Loucy (cell line): ENCODE data around the gene RASSF4.

Experiments used
- H2AFZ ChIP-seq: fragments of 200-600 bp; sonication (generic); 2 replicates; pipeline ENCODE4 v1.6.0; 2016; ENCODE audit warnings: antibody characterized with exemption, mild to moderate bottlenecking, low read length, moderate library complexity
- H3F3A ChIP-seq: fragments of 200-600 bp; 2 replicates; pipeline ENCODE4 v1.6.0; 2016; ENCODE audit warnings: antibody characterized with exemption, low read depth, mild to moderate bottlenecking
- H3K27me3 ChIP-seq: fragments of 200-600 bp; sonication (generic); 2 replicates; pipeline ENCODE4 v1.6.1; 2014; ENCODE audit warnings: low read length, mild to moderate bottlenecking; ENCODE audit not compliant: insufficient read depth, poor library complexity, severe bottlenecking
- H3K36me3 ChIP-seq: fragments of 200-600 bp; sonication (generic); 2 replicates; pipeline ENCODE4 v1.6.1; 2016; ENCODE audit warnings: low read length; ENCODE audit not compliant: insufficient read depth
- H3K4me1 ChIP-seq: fragments of 200-600 bp; sonication (generic); 2 replicates; pipeline ENCODE4 v1.5.1; 2014; ENCODE audit warnings: low read length, mild to moderate bottlenecking; ENCODE audit not compliant: insufficient read depth, poor library complexity, severe bottlenecking
- H3K4me2 ChIP-seq: fragments of 200-600 bp; sonication (generic); 2 replicates; pipeline ENCODE4 v1.6.0; 2014; ENCODE audit warnings: antibody characterized with exemption, low read length, low read depth, mild to moderate bottlenecking; ENCODE audit not compliant: poor library complexity, severe bottlenecking
- H3K4me3 ChIP-seq: fragments of 200-600 bp; sonication (generic); 2 replicates; pipeline ENCODE4 v1.5.1; 2014; ENCODE audit warnings: low read length, mild to moderate bottlenecking, mixed read lengths; ENCODE audit not compliant: poor library complexity, severe bottlenecking
- H3K79me2 ChIP-seq: fragments of 200-600 bp; sonication (generic); 2 replicates; pipeline ENCODE4 v1.6.1; 2014; ENCODE audit warnings: low read length; ENCODE audit not compliant: insufficient read depth
- H3K9ac ChIP-seq: fragments of 200-600 bp; sonication (generic); 2 replicates; pipeline ENCODE4 v1.6.0; 2014; ENCODE audit warnings: mild to moderate bottlenecking, low read depth, low read length, moderate library complexity; ENCODE audit not compliant: poor library complexity, severe bottlenecking
- H3K9me2 ChIP-seq: fragments of 200-600 bp; sonication (generic); replicated peaks from 2 replicates; pipeline ENCODE4 v1.6.1; 2016; ENCODE audit warnings: low read depth, low read length, mixed read lengths
- H3K9me3 ChIP-seq: fragments of 200-600 bp; sonication (generic); 2 replicates; pipeline ENCODE4 v1.6.1; 2014; ENCODE audit warnings: mild to moderate bottlenecking, antibody characterized with exemption, low read length, low read depth; ENCODE audit not compliant: insufficient read depth
- H4K20me1 ChIP-seq: fragments of 200-600 bp; sonication (generic); 2 replicates; pipeline ENCODE4 v1.6.0; 2014; ENCODE audit warnings: antibody characterized with exemption, low read length, mild to moderate bottlenecking; ENCODE audit not compliant: insufficient read depth, poor library complexity, severe bottlenecking
- EZH2phosphoT487 ChIP-seq: fragments of 200-600 bp; IDR thresholded peaks from 2 replicates; pipeline ENCODE4 v1.6.1; 2018; ENCODE audit warnings: antibody characterized with exemption, mild to moderate bottlenecking, moderate library complexity, borderline replicate concordance
- TF ChIP-seq, protein P1 (sequence below): fragments of 200-600 bp; sonication (generic); conservative IDR thresholded peaks from 2 replicates; pipeline ENCODE4 v1.5.1; 2014; ENCODE audit warnings: mild to moderate bottlenecking, antibody characterized with exemption, low read length

Gene RASSF4

DNA sequence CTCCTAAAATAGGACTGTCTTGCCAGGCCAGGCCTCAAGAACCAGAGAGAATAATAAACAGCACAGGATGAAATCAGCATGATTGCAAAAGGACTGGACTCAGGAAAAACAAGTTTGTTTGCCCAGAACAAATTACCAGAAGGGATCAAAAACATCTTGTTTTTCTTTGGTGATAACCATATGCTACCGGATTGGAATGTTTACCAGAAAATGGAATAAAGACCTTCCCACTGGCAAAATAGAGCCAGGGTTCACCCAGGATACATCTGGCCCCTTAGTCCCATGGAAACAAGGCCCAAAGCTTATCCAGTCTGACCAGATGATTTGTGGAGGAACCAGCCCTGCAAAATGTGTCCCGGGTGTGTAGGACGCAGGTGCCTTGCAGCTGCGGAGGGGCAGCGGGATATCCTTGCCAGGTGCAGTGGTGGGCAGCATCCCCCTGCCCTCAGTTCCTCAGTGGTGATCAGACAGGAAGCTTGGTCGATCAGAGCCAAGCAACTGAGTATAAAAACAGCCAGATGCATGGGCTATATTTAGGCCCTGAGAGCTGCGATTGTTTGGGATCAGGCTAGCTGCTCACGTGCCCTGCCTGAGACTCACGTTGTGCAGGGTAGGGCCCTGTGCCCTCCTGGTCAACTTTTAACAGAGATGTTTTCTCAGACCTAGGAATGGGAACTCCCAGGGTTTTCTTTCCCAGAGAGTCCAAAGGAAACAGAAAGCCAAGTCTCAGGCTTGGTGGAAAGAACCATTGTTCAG lies 36.5 kb downstream of the RASSF4 start:
- H3K9me2 ChIP-seq, result no peaks in the 10 kb centered on the region
- TF ChIP-seq, protein P1, sequence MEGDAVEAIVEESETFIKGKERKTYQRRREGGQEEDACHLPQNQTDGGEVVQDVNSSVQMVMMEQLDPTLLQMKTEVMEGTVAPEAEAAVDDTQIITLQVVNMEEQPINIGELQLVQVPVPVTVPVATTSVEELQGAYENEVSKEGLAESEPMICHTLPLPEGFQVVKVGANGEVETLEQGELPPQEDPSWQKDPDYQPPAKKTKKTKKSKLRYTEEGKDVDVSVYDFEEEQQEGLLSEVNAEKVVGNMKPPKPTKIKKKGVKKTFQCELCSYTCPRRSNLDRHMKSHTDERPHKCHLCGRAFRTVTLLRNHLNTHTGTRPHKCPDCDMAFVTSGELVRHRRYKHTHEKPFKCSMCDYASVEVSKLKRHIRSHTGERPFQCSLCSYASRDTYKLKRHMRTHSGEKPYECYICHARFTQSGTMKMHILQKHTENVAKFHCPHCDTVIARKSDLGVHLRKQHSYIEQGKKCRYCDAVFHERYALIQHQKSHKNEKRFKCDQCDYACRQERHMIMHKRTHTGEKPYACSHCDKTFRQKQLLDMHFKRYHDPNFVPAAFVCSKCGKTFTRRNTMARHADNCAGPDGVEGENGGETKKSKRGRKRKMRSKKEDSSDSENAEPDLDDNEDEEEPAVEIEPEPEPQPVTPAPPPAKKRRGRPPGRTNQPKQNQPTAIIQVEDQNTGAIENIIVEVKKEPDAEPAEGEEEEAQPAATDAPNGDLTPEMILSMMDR, result no peak
- TF ChIP-seq EZH2phosphoT487, result no peak
- H3K4me3 ChIP-seq, result peak overlapping the region; percentile 49
- H3K9ac ChIP-seq, result peak overlapping the region; percentile 71
- H3K4me1 ChIP-seq, result peaks cover 70% of the 10 kb centered on the region
- no peaks in the 10 kb centered on the region for H3K9me3 ChIP-seq
- H3K4me2 ChIP-seq, result peak overlapping the region; percentile 74
- no peaks in the 10 kb centered on the region for H3K27me3 ChIP-seq
- H3K79me2 ChIP-seq, result peaks cover 30% of the 10 kb centered on the region
- H2AFZ ChIP-seq, result no peak overlapping the region
- H3K36me3 ChIP-seq, result no peaks in the 10 kb centered on the region
- H4K20me1 ChIP-seq, result no peaks in the 10 kb centered on the region
- peaks cover 18% of the 10 kb centered on the region; the same call in 1 of the 2 replicates for H3F3A ChIP-seq

GRCh38 chr10:44997105-44997748 lies 37.6 kb downstream of the RASSF4 start:
- no peak overlapping the region for H2AFZ ChIP-seq
- H4K20me1 ChIP-seq, result peaks cover 8% of the 10 kb centered on the region
- no peaks in the 10 kb centered on the region for H3K9me2 ChIP-seq
- H3K4me2 ChIP-seq, result peak overlapping the region; percentile 74
- H3F3A ChIP-seq, result peaks cover 20% of the 10 kb centered on the region; the same call in 1 of the 2 replicates
- peaks cover 2% of the 10 kb centered on the region for H3K9me3 ChIP-seq
- H3K27me3 ChIP-seq, result no peaks in the 10 kb centered on the region
- no peak for TF ChIP-seq EZH2phosphoT487
- TF ChIP-seq, protein P1, result no peak
- peaks cover 4% of the 10 kb centered on the region; the same call in 1 of the 2 replicates for H3K36me3 ChIP-seq
- peaks cover 41% of the 10 kb centered on the region for H3K79me2 ChIP-seq
- H3K9ac ChIP-seq, result peak overlapping the region; percentile 92
- peaks cover 77% of the 10 kb centered on the region for H3K4me1 ChIP-seq
- H3K4me3 ChIP-seq, result peak overlapping the region; percentile 49

GRCh38 chr10:44998146-44998631 lies 38.6 kb downstream of the RASSF4 start:
- no peak overlapping the region for H3K4me3 ChIP-seq
- no peaks in the 10 kb centered on the region for H3K9me2 ChIP-seq
- H2AFZ ChIP-seq, result no peak overlapping the region
- TF ChIP-seq EZH2phosphoT487, result no peak
- TF ChIP-seq, protein P1, result no peak
- peak overlapping the region; percentile 92 for H3K9ac ChIP-seq
- H4K20me1 ChIP-seq, result peaks cover 18% of the 10 kb centered on the region
- peaks cover 78% of the 10 kb centered on the region for H3K4me1 ChIP-seq
- H3K79me2 ChIP-seq, result peaks cover 51% of the 10 kb centered on the region
- peaks cover 12% of the 10 kb centered on the region for H3K9me3 ChIP-seq
- peaks cover 9% of the 10 kb centered on the region for H3K36me3 ChIP-seq
- peak overlapping the region; percentile 97 for H3K4me2 ChIP-seq
- no peaks in the 10 kb centered on the region for H3K27me3 ChIP-seq
- H3F3A ChIP-seq, result peaks cover 21% of the 10 kb centered on the region
